Gastrocnemius medialis (tissue), 4 donors: ENCODE data around the gene C1QA.

ENCODE experiments used
- CTCF ChIP-seq, 5 experiments: fragments of 450-650 bp in 3 of 5; fragments of 200-600 bp in 2 of 5; sonication (generic) in 2 of 5; IDR thresholded peaks in 4 of 5; conservative IDR thresholded peaks in 1 of 5; 1 replicate in 4 of 5; 2 replicates in 1 of 5; pipeline ENCODE4 v1.5.1; 2016 to 2019; ENCODE audit warnings: antibody characterized with exemption in 5 of 5, mild to moderate bottlenecking in 3 of 5, moderate library complexity in 3 of 5
- POLR2A ChIP-seq, 2 donors: fragments of 450-650 bp; IDR thresholded peaks; one replicate each; pipeline ENCODE4 v1.6.1; 2017; ENCODE audit warnings: antibody characterized with exemption in 2 of 2, mild to moderate bottlenecking in 2 of 2, moderate library complexity in 2 of 2

- TF ChIP-seq CTCF (IDR thresholded peaks at IDR 0.05 in 4 of 5, conservative IDR thresholded peaks at IDR 0.05 in 1 of 5) (no peak), POLR2A (IDR thresholded peaks at IDR 0.05) (no peak)
These were observed 52.0 kb downstream of the C1QA start for GRCh38 chr1:22688466-22688865.
